Body of pancreas (tissue), 4 donors: ENCODE results near the gene NME7. TPM values are rescaled to one million over a fixed set of nuclear protein-coding genes. Genes with fewer than 3 reads are reported as not detected.
"Not testable (repeated sequence)": the region's sequence is repeated elsewhere in the genome, so short reads cannot be mapped to it uniquely, and the experiment has no call there.

ENCODE experiments used
- ATAC-seq: fragments of 150-250 bp; one replicate; pipeline ENCODE4 v1.9.1; 2016
- DNase-seq, 4 donors: peaks; one replicate each; pipeline ENCODE4 v3.0.0-alpha.2; 2019
- H3K27ac ChIP-seq, 4 donors: fragments of 200-600 bp; sonication (generic); 1 replicate in 3 of 4; 2 replicates in 1 of 4; pipeline versions ENCODE4 v1.5.1 to v1.6.1; 2016 to 2019; ENCODE audit warnings: mild to moderate bottlenecking in 1 of 4, mixed read lengths in 1 of 4, moderate library complexity in 1 of 4
- H3K27me3 ChIP-seq, 2 donors: fragments of 200-600 bp; sonication (generic); one replicate each; pipeline ENCODE4 v1.6.0; 2016; ENCODE audit warnings: mild to moderate bottlenecking in 1 of 2
- H3K36me3 ChIP-seq, 2 donors: fragments of 200-600 bp; sonication (generic); replicated peaks in 1 of 2; 2 replicates each; pipeline ENCODE4 v1.5.1; 2016; ENCODE audit warnings: low read depth in 2 of 2; ENCODE audit not compliant: insufficient read depth in 1 of 2
- H3K4me1 ChIP-seq: fragments of 200-600 bp; sonication (generic); one replicate; pipeline ENCODE4 v1.6.0; 2016
- H3K4me3 ChIP-seq, 2 donors: fragments of 200-600 bp; sonication (generic); 1 replicate in 1 of 2; 2 replicates in 1 of 2; pipeline ENCODE4 v1.5.1; 2016 to 2019
- H3K9me3 ChIP-seq, 3 donors: fragments of 200-600 bp; sonication (generic); 1 replicate in 2 of 3; 2 replicates in 1 of 3; pipeline ENCODE4 v1.5.1; 2016
- POLR2A ChIP-seq, 3 donors: fragments of 450-650 bp; IDR thresholded peaks; one replicate each; pipeline ENCODE4 v1.6.1; 2016; ENCODE audit warnings: antibody characterized with exemption in 3 of 3, mild to moderate bottlenecking in 2 of 3
- WGBS, 2 donors: methylation state at CpG; one replicate each; pipeline ENCODE4 v1.1.5; 2017; 5-methylcytosine and 5-hydroxymethylcytosine counted together
- intact Hi-C: fragments of 100-400 bp; cut with DNase I; formaldehyde crosslinking; loops from one replicate; pipeline ENCODE4 v1.15.1; 2023
- total RNA-seq, 2 donors: library from RNA; depleted of rRNA; stranded (reverse); fragments of >200 nt; gene quantifications; one replicate each; pipeline ENCODE4 v1.1.0, GENCODE V29; 2016
- TF ChIP-seq, protein P1 (sequence below), 7 experiments: fragments of 450-650 bp in 4 of 7; fragments of 200-600 bp in 3 of 7; sonication (generic) in 3 of 7; IDR thresholded peaks; one replicate each; pipeline ENCODE4 v1.5.1; 2016 to 2019; ENCODE audit warnings: antibody characterized with exemption in 7 of 7

The NME7 gene
- total RNA-seq, 2 donors from 2014 or later = 8.9 to 23.9 TPM

DNA sequence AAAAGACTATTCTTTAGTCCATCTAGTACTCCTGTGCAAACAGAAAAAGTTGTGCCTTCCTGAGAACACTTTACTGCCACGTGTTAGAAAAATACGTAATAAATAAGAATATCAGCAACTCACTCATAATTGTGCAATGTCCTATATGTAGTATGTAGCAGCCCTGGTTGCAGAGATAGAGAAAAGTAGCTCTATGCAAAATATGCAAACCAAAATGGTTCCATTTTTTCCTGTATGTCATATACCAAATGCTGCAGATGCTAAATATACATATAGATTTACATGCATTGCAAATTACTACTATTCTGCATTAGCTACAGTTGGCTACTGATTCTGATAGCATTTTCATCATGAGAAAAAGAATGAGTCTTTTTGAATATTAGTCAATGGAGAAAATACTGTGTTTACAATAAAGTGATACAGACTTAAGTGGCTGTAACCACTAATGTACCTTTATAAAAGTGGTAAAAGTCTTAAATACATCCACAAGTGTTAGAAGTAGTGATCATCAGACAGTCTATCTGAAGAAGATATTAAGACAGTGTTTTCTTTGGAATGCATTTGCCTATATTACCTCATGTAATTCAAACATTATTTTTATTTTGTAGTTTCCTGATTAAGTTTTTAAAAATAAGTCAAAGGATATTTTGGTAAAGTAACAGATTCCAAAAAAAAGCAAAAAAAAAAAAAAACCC, 19.8 kb downstream of the NME7 start:
- Histone ChIP-seq H3K27me3 (no peaks in the 10 kb centered on the region), H3K4me3 (no peak overlapping the region), H3K27ac (no peak overlapping the region), H3K9me3 (no peaks in the 10 kb centered on the region), H3K36me3 (no peaks in the 10 kb centered on the region), H3K4me1 (no peaks in the 10 kb centered on the region)
- WGBS, 2 donors = 63 to 77% methylated on average over 2 of the region's 2 CpGs
- no peak for DNase-seq
- ATAC-seq = no peak
- intact Hi-C loops = loop anchor here (10.0 kb wide), 1 partner anchor 743 kb away; no protein-coding TSS in a partner anchor
- TF ChIP-seq POLR2A (IDR thresholded peaks at IDR 0.05) = no peak
- TF ChIP-seq, protein P1, sequence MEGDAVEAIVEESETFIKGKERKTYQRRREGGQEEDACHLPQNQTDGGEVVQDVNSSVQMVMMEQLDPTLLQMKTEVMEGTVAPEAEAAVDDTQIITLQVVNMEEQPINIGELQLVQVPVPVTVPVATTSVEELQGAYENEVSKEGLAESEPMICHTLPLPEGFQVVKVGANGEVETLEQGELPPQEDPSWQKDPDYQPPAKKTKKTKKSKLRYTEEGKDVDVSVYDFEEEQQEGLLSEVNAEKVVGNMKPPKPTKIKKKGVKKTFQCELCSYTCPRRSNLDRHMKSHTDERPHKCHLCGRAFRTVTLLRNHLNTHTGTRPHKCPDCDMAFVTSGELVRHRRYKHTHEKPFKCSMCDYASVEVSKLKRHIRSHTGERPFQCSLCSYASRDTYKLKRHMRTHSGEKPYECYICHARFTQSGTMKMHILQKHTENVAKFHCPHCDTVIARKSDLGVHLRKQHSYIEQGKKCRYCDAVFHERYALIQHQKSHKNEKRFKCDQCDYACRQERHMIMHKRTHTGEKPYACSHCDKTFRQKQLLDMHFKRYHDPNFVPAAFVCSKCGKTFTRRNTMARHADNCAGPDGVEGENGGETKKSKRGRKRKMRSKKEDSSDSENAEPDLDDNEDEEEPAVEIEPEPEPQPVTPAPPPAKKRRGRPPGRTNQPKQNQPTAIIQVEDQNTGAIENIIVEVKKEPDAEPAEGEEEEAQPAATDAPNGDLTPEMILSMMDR (IDR thresholded peaks at IDR 0.05) = no peak

DNA sequence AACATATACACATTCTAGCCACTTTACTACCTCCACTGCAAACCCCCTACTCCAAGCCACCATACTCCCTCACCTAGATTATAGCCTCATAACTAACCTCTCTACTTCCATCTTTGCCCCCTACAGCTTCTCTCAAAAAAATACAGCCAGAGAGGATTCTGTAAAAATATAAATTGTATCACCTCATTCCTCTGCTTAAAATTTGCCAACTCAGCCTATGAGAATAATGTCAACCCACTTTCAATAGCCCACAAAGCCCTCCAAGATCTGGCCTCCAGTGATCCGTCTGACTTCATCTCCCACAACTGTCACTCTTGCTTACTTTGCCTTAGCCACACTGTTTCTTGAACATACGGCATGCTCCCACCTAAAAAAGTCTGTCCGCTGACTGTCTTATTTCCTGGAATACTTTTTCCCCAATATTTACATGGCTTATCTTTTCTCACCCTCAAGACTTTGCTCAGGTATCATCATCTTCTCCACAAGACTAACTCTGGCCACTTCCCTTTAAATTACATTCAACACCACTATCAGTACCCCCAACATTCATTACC, 21.5 kb downstream of the NME7 start:
- Histone ChIP-seq H3K9me3 (no peaks in the 10 kb centered on the region), H3K27ac (no peak overlapping the region), H3K27me3 (no peaks in the 10 kb centered on the region), H3K36me3 (no peaks in the 10 kb centered on the region), H3K4me3 (no peak overlapping the region), H3K4me1 (no peaks in the 10 kb centered on the region)
- DNase-seq (no peak), ATAC-seq (no peak)
- no peak for TF ChIP-seq POLR2A (IDR thresholded peaks at IDR 0.05)
- TF ChIP-seq, protein P1 (IDR thresholded peaks at IDR 0.05) = no peak
- intact Hi-C loops = loop anchor here (10.0 kb wide), 1 partner anchor 741 kb away; no protein-coding TSS in a partner anchor
- 90 to 94% methylated on average over 3 of the region's 3 CpGs for WGBS, 2 donors

DNA sequence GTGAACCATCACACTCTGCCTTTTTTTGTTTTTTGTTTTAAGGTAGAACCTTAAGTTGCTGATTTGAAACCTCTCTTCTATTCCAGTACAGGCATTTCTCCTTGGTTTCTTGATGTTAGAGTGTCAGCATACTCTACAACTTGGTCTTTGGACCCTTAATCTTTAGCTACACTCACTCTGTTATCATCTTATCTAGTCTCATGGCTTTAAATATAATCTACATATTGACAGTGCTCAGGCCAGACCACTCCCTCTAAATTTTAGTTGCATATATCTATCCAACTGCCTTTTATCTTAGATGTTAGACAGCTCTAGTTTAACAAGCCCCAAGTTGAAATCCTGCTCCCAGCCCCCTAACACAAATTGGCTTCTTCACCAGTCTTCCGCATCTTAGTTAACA, 22.1 kb downstream of the NME7 start:
- Histone ChIP-seq H3K4me3 (no peak overlapping the region), H3K27me3 (no peaks in the 10 kb centered on the region), H3K4me1 (no peaks in the 10 kb centered on the region), H3K9me3 (no peaks in the 10 kb centered on the region), H3K36me3 (no peaks in the 10 kb centered on the region), H3K27ac (no peak overlapping the region)
- DNase-seq (no peak), ATAC-seq (no peak)
- WGBS, 2 donors = 92 to 98% methylated on average over 1 of the region's 1 CpG
- intact Hi-C loops = loop anchor here (10.0 kb wide), 1 partner anchor 741 kb away; no protein-coding TSS in a partner anchor
- TF ChIP-seq, protein P1 (IDR thresholded peaks at IDR 0.05) = no peak
- no peak for TF ChIP-seq POLR2A (IDR thresholded peaks at IDR 0.05)

DNA sequence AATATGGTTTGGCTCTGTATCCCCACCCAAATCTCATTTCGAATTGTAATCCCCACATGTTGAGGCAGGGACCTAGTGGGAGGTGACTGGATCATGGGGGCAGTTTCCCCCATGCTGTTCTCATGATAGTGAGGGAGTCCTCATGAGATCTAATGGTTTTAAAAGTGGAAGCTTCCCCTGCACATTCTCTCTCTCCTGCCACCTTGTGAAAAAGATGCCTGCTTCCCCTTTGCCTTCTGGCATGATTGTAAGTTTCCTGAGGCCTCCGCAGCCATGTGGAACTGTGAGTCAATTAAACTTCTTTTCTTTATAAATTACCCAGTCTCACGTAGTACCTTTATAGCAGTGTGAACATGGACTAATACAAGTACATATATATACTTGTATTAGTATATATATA, 25.5 kb downstream of the NME7 start:
- not testable (repeated sequence) for ATAC-seq, H3K9me3 ChIP-seq, H3K4me3 ChIP-seq, H3K27me3 ChIP-seq, H3K27ac ChIP-seq, DNase-seq, H3K36me3 ChIP-seq, H3K4me1 ChIP-seq
- WGBS, 2 donors = 82 to 84% methylated on average over 3 of the region's 3 CpGs
- intact Hi-C loops = loop anchor here (10.0 kb wide), 1 partner anchor 737 kb away; no protein-coding TSS in a partner anchor

DNA sequence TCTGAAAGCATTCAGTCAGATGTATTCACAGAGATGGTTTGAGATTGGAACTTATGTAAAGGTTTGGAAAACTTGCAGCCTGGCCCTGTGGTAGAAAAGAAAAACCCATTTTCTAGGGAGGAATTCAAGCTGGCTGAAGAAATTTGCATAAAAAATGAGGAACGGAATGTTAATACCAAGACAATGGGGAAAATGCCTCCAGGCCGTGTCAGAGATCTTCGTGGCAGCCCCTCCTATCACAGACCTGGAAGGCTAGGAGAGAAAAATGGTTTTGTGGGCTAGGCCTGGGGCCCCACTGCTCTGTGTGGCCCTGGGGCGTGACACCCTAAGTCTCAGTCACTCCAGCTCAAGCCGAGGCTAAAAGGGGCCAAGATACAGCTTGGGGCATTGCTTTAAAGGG, 26.7 kb downstream of the NME7 start:
- Histone ChIP-seq H3K27me3 (no peaks in the 10 kb centered on the region), H3K36me3 (no peaks in the 10 kb centered on the region), H3K9me3 (no peaks in the 10 kb centered on the region), H3K27ac (no peak overlapping the region), H3K4me3 (no peak overlapping the region), H3K4me1 (no peaks in the 10 kb centered on the region)
- DNase-seq = no peak
- WGBS, 2 donors = 94 to 96% methylated on average over 5 of the region's 5 CpGs
- intact Hi-C loops = loop anchor here (10.0 kb wide), 1 partner anchor 736 kb away; no protein-coding TSS in a partner anchor
- no peak for ATAC-seq
- TF ChIP-seq, protein P1 (IDR thresholded peaks at IDR 0.05) = no peak
- TF ChIP-seq POLR2A (IDR thresholded peaks at IDR 0.05) = no peak
